ENCODE data around the gene DAD1.

DNA sequence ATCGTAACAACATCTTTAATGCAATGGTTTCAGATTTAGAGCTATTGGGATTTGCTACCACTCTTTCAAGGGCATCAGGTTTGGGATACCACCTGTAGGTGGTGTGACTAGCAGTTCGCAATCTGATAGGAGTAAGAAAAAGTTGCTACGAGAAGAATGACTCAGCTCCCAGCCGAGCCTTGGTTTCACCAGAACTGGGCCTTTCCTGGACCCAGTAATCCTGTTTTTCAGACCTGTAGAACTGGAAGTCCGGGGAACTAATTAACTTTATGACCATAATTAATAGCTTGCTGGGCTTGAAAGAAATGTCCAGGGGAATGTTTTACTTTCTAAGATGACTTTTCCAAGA, 9.8 kb upstream of the DAD1 start:
- TF ChIP-seq GATA2 (IDR thresholded peaks at IDR 0.05; ENCODE audit: low read depth, low read length) (no peak), GATA3 (IDR thresholded peaks at IDR 0.05; ENCODE audit: low read depth, low read length) (no peak)

Data from SH-SY5Y (cell line).